SH-SY5Y (cell line): Measurements from ENCODE around the gene FCAMR.

ENCODE experiments used
- GATA2 ChIP-seq: IDR thresholded peaks from 2 replicates; pipeline ENCODE4 v1.6.1; 2011; ENCODE audit warnings: mild to moderate bottlenecking, low read depth, low read length
- GATA3 ChIP-seq: IDR thresholded peaks from 2 replicates; pipeline ENCODE4 v1.6.1; 2011; ENCODE audit warnings: low read depth, mild to moderate bottlenecking, low read length, moderate library complexity

The FCAMR gene

GRCh38 chr1:206955476-206956451 is 14.5 kb downstream of the FCAMR start:
- no peak for TF ChIP-seq GATA2
- TF ChIP-seq GATA3 = no peak

GRCh38 chr1:206954459-206955342 is 15.6 kb downstream of the FCAMR start:
- TF ChIP-seq GATA3 (no peak), GATA2 (no peak)

GRCh38 chr1:206953626-206954025 is 16.6 kb downstream of the FCAMR start:
- TF ChIP-seq GATA2 = no peak
- TF ChIP-seq GATA3 = no peak

- TF ChIP-seq GATA3 (no peak), GATA2 (no peak)
Observed at GRCh38 chr1:206953126-206953525, 17.1 kb downstream of the FCAMR start.

- TF ChIP-seq GATA2 (no peak), GATA3 (no peak)
Observed at GRCh38 chr1:206952171-206952570, 18.1 kb downstream of the FCAMR start.

GRCh38 chr1:206951318-206952100 is 18.8 kb downstream of the FCAMR start:
- TF ChIP-seq GATA3 (no peak), GATA2 (no peak)

GRCh38 chr1:206949641-206950040 is 20.6 kb downstream of the FCAMR start:
- TF ChIP-seq GATA3 = no peak
- no peak for TF ChIP-seq GATA2

GRCh38 chr1:206949208-206949607 is 21.1 kb downstream of the FCAMR start:
- TF ChIP-seq GATA2 (no peak), GATA3 (no peak)

GRCh38 chr1:206947255-206947654 is 23.0 kb downstream of the FCAMR start:
- TF ChIP-seq GATA2 (no peak), GATA3 (no peak)

- TF ChIP-seq GATA3 = no peak
- TF ChIP-seq GATA2 = no peak
Observed at GRCh38 chr1:206946261-206946660, 24.0 kb downstream of the FCAMR start, which contains the start of gene PIGR. TSS of gene PIGR (minus strand) at chr1:206946466. CDS start at chr1:206940531, 5,935 bp downstream.

GRCh38 chr1:206945779-206946178 is 24.5 kb downstream of the FCAMR start:
- TF ChIP-seq GATA2 = no peak
- TF ChIP-seq GATA3 = no peak

- TF ChIP-seq GATA3 = no peak
- TF ChIP-seq GATA2 = no peak
Observed at GRCh38 chr1:206944703-206945102, 25.6 kb downstream of the FCAMR start.

GRCh38 chr1:206941766-206942418 is 28.4 kb downstream of the FCAMR start:
- no peak for TF ChIP-seq GATA2
- no peak for TF ChIP-seq GATA3
